Amniotic stem cell (primary cell): ENCODE data around the gene GMDS.
"Not testable (repeated sequence)": the region's sequence is repeated elsewhere in the genome, so short reads cannot be mapped to it uniquely, and the experiment has no call there.

Source experiments
- DNase-seq: peaks from one replicate; lab custom pipeline; 2025; lab: John Stamatoyannopoulos, UW

GMDS gene

DNA sequence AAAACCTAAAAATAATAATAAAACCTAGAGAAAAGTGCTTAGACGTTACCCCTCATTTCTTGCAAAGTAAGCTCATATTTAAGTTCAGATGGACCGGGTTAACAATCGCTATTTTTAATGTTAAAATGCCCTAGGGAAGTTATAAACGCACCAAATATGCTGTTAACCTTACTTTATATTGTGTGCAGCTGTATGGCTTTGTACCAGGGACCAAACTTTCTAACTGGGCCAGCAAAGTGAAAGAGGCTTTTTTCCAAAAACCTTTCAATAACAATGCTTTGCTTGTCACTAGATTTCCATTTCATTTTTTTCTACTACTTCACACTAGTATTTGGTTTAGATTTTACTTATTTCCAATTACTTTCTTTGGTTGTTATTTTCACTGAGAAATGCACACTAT, 387.2 kb downstream of the GMDS start:
- no peak for DNase-seq

DNA sequence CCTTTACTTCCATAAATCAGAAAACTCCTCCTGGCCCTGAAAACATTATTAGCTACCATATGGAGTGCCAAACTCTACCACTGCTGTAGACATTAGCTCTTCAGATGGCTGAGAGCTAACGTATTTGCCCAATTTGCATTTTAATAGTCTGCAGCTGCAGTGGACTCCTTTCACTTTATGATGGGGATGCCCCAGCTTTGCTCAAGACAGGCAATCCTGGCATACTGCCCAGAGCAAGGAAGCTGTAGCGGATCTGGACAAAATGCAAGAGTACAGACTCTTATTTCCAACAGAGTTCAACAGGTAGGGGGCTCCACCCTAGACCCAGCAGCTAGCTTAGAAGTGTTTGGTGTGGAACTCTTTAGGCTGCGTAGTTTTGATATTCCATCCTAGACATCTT, 389.0 kb downstream of the GMDS start:
- DNase-seq = no peak

DNA sequence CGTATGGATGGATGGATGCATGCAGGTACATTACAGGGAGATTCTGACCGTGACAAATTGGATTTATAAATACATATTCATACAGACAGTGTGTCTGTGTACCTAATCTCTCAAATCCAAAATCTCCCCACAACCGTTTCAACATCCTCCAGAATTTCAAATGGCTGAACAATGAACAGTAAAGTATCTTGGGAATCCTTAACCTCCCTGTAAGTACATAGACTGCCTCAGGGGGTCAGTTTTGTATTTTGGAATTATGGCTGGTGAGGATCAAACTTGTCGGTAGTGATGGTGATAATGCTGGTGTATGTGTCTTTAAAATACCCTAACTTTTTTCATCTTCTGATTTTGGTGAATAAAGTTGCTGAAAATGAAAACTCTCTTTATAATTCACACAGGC, 389.5 kb downstream of the GMDS start:
- DNase-seq = no peak

DNA sequence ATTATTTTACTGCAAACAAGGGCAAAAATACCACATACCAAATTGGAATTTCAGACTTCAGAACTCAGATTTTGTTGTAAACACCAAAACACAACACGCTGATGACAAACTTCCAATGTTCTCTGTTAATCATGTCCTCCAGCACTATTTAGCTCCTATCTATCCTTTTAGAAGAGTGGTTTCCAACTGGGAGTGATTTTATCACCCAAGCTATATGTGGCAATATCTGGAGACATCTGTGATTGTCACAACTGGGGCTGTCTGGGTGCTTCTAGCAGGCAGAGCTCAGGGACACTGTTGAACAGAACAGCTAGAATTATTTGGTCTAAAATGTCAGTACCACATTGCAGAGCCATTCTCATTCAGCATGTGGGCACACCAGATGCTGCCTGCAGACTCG, 391.1 kb downstream of the GMDS start:
- no peak for DNase-seq

DNA sequence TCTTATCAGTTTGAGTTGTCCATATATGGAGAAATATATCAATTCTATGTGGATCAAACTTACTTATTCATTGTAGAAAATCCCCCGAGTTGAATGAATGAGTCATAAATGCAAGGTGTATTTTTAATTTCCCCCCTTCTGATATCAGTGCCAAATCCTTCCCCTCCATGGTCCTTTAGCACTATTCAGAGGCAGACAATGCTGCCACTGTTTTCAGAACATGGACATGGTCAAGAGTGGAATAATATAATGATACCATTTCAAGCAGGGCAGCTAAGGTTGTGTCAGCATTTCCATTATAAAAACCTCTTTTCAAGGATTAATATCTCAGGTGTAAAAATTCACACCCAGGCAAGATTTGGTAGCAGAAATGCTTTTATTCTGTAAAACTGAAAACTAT, 391.6 kb downstream of the GMDS start:
- no peak for DNase-seq

DNA sequence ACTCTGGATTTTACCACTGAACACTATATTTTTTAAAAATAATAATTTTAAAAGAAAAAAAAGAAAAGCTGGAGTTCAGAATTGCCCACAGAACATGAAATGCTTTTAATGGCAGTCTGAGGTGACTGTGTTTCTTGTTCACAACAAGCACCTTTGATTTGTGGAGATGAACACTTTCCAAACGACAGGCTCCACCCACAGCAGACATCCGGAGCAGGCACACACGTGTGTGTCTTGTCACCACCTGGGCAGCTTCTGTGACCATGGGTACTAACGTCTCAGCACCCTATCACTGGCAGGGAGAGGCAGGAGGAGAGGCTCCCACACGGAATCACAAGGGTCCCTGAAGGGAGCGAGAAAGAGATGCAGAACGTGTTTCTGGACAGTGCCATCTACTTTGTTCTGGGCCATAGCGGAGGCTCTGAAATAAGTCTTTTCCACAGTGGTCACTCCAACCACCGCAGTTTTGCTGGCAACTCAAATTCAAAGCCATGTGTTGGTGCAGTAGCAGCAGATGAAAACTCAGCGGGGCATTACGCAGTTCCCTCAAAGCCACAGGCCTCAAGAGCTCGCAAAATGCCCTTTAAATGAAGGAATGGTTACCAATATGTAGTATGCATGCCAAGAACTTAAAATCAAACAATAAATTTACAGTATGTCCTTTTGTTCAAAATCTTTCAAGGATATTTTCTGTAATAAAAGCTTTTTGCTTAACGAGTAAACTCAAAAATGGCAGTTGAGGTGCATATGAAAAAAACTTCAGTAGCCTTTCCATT, 393.5 kb downstream of the GMDS start:
- no peak for DNase-seq

DNA sequence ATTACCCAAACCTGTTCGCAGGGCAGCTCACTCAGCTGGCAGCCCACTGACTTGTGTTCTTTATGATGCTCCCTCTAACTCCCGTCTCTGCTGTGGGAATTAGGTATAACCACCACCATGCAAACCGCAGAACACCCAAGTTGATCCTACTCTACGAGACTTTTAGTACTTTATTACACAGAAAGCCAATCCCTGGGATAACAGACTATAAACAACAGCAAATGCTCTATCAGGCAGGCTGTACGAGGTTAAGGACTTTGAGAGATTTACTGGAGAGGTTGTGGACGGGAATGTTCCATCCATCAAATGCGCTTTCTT, 394.6 kb downstream of the GMDS start:
- DNase-seq = no peak

DNA sequence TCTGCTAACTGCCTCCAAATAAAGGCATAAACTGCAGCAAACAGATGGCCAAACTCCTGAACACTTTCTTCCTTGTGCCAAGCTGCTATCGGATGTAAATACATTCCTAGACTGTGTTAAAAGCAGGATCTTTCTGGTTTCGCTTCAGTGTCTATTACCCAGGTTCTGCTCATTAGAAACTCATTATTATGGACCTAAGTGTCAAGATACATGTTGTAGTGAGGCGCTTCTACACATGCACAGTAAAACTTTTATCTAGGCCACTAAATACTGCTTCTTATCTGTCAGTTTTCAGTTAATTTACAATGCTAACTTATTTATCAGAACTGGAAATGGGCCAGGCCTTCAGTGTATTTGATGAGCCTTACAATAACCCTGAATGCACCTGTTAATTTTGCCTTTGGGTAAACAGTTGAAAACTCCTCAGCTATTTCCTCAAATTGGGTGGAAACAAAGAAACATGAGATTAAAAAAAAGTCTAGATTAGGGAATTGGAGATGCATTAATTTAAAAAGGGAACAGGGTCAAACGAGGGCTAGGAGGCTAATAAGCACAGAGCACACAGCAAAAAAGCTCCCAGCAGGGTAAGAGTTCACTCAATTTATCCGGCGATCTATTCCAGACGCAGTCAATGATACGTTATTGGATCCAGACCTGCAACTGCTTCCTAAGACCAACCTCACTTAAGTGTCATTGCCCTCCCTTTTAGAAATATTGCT, 395.1 kb downstream of the GMDS start:
- DNase-seq = no peak

DNA sequence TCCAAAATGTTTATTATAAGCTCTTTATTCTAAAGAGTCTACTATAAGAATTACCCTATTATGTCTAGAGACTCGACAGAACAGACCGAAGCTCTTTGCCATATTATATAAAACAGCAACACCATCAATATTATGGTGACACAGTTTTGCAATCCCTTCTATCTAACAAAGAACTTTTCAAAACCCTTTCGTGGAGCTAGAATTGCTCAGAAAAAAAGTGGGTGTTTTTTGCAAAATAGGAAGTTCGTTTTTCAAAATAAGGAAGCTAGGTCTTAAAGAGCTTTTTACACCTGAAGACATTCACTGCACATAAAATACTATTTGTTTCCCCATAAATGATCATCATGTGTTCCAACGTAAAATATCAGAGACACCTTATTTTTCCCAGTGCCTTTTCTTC, 395.7 kb downstream of the GMDS start:
- DNase-seq = no peak

DNA sequence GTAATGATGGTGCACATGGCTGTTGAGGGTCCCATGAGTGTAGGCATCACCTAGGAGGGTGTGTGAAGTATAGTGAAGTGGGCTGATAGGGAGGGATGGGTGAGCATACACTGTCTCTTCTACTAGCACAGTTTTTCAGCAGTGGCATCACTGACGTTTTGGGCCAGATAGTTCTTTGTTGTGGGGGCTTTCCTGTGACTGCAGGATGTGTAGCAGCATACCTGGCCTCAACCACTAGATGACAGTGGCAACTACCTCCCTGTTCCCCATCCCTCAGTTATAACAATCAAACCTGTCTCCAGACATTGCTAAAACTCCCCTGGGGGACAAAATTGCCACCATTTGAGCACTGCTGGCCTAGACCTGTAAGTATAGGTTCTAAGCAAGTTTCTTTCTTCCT, 396.7 kb downstream of the GMDS start:
- DNase-seq = no peak

DNA sequence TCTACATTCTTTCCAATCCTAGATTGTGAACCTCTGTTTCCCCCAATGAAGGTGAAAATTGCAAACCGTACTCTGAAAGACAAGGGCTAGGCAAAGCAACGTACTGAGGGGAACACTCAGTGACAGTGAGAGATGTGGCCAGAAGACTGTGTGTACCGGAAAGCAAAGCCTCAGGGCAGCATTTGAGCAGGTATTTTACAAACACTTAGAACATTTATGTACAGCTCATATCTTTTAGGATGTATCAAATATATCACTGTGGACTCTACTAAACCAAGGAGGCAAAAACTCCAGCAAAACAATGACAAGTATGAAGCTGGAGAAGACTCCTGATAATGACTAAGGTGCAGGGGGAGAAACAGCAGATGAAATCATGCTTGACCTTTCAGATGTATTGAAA, 398.8 kb downstream of the GMDS start:
- no peak for DNase-seq

DNA sequence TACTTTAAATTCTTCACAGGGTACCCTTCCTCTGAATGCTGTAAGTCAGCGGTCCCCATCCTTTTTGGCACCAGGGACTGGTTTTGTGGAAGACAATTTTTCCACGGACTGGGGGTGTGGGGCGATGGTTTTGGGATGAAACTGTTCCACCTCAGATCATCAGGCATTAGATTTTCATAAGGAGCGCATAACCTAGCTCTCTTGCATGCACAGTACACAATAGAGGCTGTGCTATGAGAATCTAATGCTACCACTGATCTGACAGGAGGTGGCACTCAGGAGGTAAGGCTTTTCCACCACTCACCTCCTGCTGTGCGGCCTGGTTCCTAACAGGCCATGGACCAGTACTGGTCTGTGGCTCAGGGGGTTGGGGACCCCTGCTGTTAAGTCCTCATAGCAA, 399.9 kb downstream of the GMDS start:
- DNase-seq = not testable (repeated sequence)

DNA sequence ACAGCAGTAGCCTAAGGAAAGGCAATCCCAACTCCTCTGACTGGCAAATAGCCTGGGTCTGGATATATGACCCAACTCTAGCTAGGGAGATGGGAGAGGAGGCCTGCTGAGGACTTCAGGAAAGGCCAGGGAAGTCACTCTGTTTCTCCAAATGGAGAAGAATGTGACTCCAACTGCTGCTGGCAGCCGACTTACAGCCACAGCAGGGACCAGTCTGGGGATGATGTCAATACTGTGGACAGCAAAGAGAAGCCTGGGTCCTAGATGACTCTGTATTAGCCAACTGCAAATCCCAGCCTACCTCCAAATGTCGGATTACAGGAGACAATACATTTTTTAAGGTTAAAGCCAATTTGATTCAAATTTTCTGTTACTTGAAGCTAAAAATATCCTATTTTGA, 403.1 kb downstream of the GMDS start:
- no peak for DNase-seq

DNA sequence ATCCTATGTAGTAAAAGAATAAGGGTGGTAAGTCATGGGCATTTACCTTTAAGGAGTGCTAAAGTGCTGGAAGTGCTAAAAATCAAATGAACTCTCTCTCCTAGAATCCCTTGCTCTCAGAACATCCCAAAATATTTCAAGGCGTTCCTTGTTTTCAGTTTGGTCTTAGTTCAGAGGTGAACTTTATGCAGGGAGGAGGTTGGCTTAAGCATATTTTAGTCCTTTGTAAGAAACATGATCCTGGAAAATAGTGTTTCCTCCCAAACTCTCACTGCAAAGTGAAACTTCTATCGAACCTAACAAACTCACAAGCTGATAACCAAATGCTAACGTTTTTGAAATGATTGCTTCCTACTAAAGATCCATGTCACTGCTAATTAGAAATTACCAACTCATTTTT, 404.3 kb downstream of the GMDS start:
- no peak for DNase-seq

DNA sequence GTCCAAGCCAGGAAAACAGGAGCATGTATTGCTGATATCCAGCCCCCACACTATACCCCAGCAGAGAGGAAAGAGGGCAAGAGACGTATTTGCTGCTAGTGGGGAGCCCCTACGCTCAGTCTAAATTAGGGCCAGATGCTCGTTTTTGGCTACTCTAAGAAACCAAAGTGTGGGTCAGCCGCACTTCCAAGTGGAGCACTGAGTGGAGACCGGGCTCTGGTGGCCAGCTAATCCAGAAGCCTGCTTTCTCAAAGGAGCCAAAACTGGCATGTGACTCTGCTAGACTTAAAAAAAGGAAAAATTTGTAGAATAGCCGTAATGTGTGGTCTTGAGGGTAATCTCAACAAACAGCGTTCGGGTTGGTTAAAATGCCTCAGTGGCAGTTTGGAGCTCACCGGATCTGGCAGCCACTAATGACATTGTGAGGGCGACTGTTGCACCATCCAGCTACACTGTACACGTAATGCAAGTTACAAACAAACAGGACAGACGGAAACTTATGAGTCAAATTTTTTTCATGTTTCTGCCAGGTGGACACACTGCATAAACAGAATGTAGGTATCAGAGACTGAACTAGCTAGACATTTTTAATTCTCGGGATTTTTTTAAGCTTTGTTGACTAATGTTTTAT, 404.8 kb downstream of the GMDS start:
- DNase-seq = no peak

DNA sequence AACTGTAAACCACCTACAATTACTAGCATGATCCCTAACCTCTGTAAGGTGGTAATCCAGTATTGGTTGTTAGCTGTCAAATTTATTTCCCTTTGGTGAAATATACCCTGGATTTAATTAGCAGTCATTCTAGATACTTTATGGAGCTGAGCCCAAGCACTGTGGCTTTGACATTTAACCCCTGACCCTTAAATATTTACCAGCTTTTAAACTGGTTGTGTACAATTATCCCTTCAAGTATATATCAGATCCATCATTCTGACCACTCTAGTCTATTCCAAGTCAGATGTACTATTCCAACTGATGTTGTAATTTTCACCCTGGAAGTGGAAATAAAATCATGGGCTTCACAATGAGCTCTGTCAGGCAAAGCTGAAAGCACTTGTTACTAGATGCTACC, 406.0 kb downstream of the GMDS start:
- no peak for DNase-seq

DNA sequence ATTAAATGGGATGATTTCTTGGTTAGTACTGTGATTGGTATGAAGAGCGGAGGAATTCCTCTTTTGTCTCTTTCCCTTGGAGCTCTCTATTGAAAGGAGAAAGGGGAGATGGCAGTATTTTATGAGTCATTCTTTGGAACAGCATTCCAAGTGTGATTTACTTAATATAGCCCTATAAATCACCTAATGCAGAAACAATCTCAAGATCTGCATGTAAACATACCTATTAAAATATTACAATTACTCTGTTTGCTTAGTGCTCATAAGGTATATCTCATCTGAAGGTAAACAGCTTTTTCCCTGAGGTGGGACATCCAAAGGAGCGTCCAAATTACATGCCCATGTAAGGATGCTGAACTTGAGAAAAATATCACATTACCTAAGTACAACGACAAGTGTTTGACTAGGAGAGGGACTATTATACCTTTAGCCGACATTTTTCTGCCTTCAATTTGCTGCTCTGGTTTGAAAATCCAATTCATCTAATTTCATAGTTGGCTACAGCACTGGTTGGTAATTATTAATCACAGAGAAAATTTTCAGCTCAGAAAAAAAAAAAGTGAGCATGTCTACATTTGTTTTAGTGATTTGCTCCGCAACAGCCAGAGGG, 406.7 kb downstream of the GMDS start:
- DNase-seq = no peak

DNA sequence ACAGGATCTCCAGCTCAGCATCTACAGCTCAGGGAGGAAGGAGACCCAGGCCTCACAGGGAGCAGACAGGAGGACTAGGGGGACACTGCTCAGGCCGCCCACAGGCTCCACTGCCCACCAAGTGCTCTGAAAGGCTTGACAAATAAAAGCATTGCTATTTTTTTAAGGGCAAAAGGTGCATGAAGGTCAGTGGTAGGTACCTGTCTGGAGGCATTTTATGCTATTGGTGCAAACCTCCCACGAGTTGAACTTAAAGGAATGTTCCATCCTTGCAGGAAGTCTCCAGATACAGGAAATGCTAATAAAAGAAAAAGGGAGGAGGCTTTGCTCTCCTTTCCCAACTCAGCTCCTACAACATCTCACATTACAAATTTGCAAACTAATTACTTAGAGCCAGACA, 407.6 kb downstream of the GMDS start:
- DNase-seq = no peak

DNA sequence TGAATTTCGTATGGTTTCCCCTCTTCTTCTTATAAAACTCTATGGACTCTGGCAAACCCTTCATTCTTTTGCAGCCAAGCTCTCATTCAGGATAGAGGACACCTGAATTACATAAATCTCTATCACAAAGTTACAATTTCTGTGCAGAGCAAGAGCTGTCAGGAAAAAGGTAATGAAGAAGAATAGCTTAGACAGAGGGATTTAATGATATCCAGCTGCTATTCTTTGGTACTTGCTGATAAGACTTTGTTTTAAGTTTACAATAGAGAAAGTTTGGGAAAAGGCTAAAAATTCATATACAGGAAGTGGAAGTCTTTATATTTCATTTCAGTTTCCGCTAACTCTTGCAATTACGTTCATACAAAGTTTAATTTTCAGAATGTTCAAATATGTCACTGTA, 408.7 kb downstream of the GMDS start:
- no peak for DNase-seq

DNA sequence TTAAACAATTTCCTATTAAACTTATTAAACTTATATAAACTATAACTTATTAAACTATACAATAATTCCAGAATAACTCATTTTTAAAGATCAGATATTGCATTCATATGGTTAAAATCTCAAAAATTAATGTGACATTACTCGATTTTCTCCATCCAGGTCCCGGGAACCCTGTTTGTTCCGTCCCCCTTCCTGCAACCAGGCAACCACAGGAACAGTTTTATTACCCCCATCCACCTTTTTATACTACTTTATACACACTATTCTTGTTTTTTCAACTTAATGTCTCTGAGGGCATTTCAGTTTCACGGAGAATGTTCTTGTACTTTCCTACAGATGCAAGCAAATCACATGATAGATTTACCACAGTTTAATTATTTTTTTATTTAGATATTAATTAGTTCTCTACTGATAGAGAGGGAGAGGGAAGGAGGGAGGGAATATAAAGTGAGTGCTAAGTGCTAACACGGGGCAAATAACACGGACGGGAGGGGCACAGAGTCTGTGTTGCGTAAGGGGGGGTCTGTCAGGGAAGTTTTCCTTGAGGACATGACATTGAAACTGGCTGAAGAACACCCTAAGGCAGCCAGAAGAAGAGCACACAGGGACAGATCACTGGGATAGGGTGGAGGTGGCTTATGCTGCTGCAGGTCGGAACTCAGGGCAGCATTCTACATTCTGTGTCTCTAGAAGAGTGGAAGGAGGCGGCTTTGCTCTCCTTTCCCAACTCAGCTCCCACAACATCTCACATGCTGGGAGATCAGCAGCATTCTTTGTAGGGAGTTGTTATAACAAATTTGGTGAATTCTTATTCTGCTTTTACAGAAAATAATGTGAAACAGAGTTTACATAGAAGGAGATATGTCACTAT, 410.5 kb downstream of the GMDS start:
- no peak for DNase-seq

DNA sequence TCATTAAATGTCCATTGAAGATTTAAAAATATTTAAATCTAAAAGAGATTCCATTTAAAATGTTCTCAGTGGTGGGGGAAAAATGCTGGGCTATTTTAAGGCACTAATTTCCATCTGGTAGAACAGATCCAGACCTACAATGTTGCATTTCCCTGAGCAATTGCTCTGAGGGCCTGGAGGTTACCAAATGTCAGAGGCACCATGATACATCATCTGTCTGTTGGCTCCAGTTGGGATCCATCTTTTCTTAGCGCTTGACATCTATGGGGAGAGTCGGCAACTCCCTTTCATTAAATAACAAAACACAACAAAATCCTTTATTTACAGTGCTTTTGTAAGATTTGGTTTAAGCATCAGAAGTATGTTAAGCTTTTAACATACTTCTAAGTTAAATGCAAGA, 411.2 kb downstream of the GMDS start:
- DNase-seq = no peak
